ENCODE results near the gene PBLD. TPM values are rescaled to one million over a fixed set of nuclear protein-coding genes. Genes with fewer than 3 reads are reported as not detected.
"Not testable (repeated sequence)": the region's sequence is repeated elsewhere in the genome, so short reads cannot be mapped to it uniquely, and the experiment has no call there.

The PBLD gene
- total RNA-seq, 1 experiment from 2014 or later = 4.9 TPM

GRCh38 chr10:68247931-68248330, 84.8 kb downstream of the PBLD start:
- ChIA-PET POLR2A (ENCODE audit: low non-redundant PET) (no interaction called here), CTCF (no interaction called here)

GRCh38 chr10:68246397-68246796, 86.3 kb downstream of the PBLD start:
- CTCF ChIA-PET; POLR2A ChIA-PET (ENCODE audit: low non-redundant PET); BruUV-seq (replicated peaks); H3K27ac ChIP-seq (ENCODE audit: low read depth, low read length, poor library complexity, severe bottlenecking); intact Hi-C loops (cut with micrococcal nuclease; ENCODE audit: unreplicated experiment); H3K4me1 ChIP-seq (ENCODE audit: insufficient read depth, low read length, poor library complexity, severe bottlenecking); H3K4me3 ChIP-seq (ENCODE audit: low read depth, low read length, poor library complexity, severe bottlenecking); H3K9me3 ChIP-seq (ENCODE audit: low read depth, low read length, poor library complexity, severe bottlenecking); H3K36me3 ChIP-seq (ENCODE audit: insufficient read depth, low read length, poor library complexity, severe bottlenecking); H3K27me3 ChIP-seq (replicated peaks; ENCODE audit: insufficient read depth, low read depth, low read length, poor library complexity); DNase-seq (ENCODE audit: low spot score): not testable (repeated sequence)

More at GRCh38 chr10:68247931-68248330, 84.8 kb downstream of the PBLD start:
- no TSS peak for BruUV-seq (replicated peaks)
- no peak overlapping the region for H3K4me3 ChIP-seq (ENCODE audit: low read depth, low read length, poor library complexity, severe bottlenecking)
- no peaks in the 10 kb centered on the region for H3K36me3 ChIP-seq (ENCODE audit: insufficient read depth, low read length, poor library complexity, severe bottlenecking)
- no peaks in the 10 kb centered on the region for H3K4me1 ChIP-seq (ENCODE audit: insufficient read depth, low read length, poor library complexity, severe bottlenecking)
- DNase-seq (ENCODE audit: low spot score) = no peak
- TF ChIP-seq EZH2 (IDR thresholded peaks at IDR 0.05; ENCODE audit: borderline replicate concordance, low read depth, low read length, poor library complexity, severe bottlenecking) (no peak), CTCF (conservative IDR thresholded peaks at IDR 0.05; ENCODE audit: low read depth, low read length) (no peak)
- intact Hi-C loops (cut with micrococcal nuclease; ENCODE audit: unreplicated experiment) = no loop called here
- H3K27me3 ChIP-seq (replicated peaks; ENCODE audit: insufficient read depth, low read depth, low read length, poor library complexity) = no peaks in the 10 kb centered on the region
- no peak overlapping the region for H3K27ac ChIP-seq (ENCODE audit: low read depth, low read length, poor library complexity, severe bottlenecking)
- no peaks in the 10 kb centered on the region for H3K9me3 ChIP-seq (ENCODE audit: low read depth, low read length, poor library complexity, severe bottlenecking)

GRCh38 chr10:68242051-68242450, 90.7 kb downstream of the PBLD start:
- no TSS peak for BruUV-seq (replicated peaks)
- intact Hi-C loops (cut with micrococcal nuclease; ENCODE audit: unreplicated experiment) = no loop called here
- Histone ChIP-seq H3K27me3 (replicated peaks; ENCODE audit: insufficient read depth, low read depth, low read length, poor library complexity) (no peaks in the 10 kb centered on the region), H3K4me3 (ENCODE audit: low read depth, low read length, poor library complexity, severe bottlenecking) (no peak overlapping the region), H3K36me3 (ENCODE audit: insufficient read depth, low read length, poor library complexity, severe bottlenecking) (no peaks in the 10 kb centered on the region), H3K4me1 (ENCODE audit: insufficient read depth, low read length, poor library complexity, severe bottlenecking) (no peaks in the 10 kb centered on the region), H3K9me3 (ENCODE audit: low read depth, low read length, poor library complexity, severe bottlenecking) (no peaks in the 10 kb centered on the region), H3K27ac (ENCODE audit: low read depth, low read length, poor library complexity, severe bottlenecking) (no peak overlapping the region)
- ChIA-PET POLR2A (ENCODE audit: low non-redundant PET) (no interaction called here), CTCF (no interaction called here)
- TF ChIP-seq CTCF (conservative IDR thresholded peaks at IDR 0.05; ENCODE audit: low read depth, low read length) (no peak), EZH2 (IDR thresholded peaks at IDR 0.05; ENCODE audit: borderline replicate concordance, low read depth, low read length, poor library complexity, severe bottlenecking) (no peak)
- no peak for DNase-seq (ENCODE audit: low spot score)

- ChIA-PET CTCF (no interaction called here), POLR2A (ENCODE audit: low non-redundant PET) (no interaction called here)
- Histone ChIP-seq H3K27me3 (replicated peaks; ENCODE audit: insufficient read depth, low read depth, low read length, poor library complexity) (no peaks in the 10 kb centered on the region), H3K27ac (ENCODE audit: low read depth, low read length, poor library complexity, severe bottlenecking) (no peak overlapping the region), H3K9me3 (ENCODE audit: low read depth, low read length, poor library complexity, severe bottlenecking) (no peaks in the 10 kb centered on the region), H3K36me3 (ENCODE audit: insufficient read depth, low read length, poor library complexity, severe bottlenecking) (no peaks in the 10 kb centered on the region), H3K4me3 (ENCODE audit: low read depth, low read length, poor library complexity, severe bottlenecking) (no peak overlapping the region), H3K4me1 (ENCODE audit: insufficient read depth, low read length, poor library complexity, severe bottlenecking) (no peaks in the 10 kb centered on the region)
- intact Hi-C loops (cut with micrococcal nuclease; ENCODE audit: unreplicated experiment) = no loop called here
- no TSS peak for BruUV-seq (replicated peaks)
- TF ChIP-seq EZH2 (IDR thresholded peaks at IDR 0.05; ENCODE audit: borderline replicate concordance, low read depth, low read length, poor library complexity, severe bottlenecking) = no peak
- TF ChIP-seq CTCF (conservative IDR thresholded peaks at IDR 0.05; ENCODE audit: low read depth, low read length) = no peak
- no peak for DNase-seq (ENCODE audit: low spot score)
These were observed 93.1 kb downstream of the PBLD start for GRCh38 chr10:68239596-68240150.

Data from A673 (cell line).